PFSK-1 (cell line): ENCODE data around the gene NOLC1.

ENCODE experiments used
- POLR2AphosphoS5 ChIP-seq: IDR thresholded peaks from 2 replicates; pipeline ENCODE4 v1.6.1; 2012; ENCODE audit warnings: low read depth, mild to moderate bottlenecking, control low read depth, low read length, moderate library complexity
- SIN3A ChIP-seq: IDR thresholded peaks from 2 replicates; pipeline ENCODE4 v1.6.1; 2012; ENCODE audit warnings: mild to moderate bottlenecking, low read length, moderate library complexity, borderline replicate concordance; ENCODE audit not compliant: insufficient read depth
- TAF1 ChIP-seq: IDR thresholded peaks from 2 replicates; pipeline ENCODE4 v1.6.1; 2012; ENCODE audit warnings: low read length, control low read depth, borderline replicate concordance; ENCODE audit not compliant: insufficient read depth
- TF ChIP-seq, protein P1 (sequence below), 2 experiments: IDR thresholded peaks; 2 replicates each; pipeline versions ENCODE4 v1.6.1 to v1.8.0; 2011 to 2012; ENCODE audit warnings: low read depth in 2 of 2, low read length in 2 of 2, control low read depth in 1 of 2, inconsistent platforms in 1 of 2, mild to moderate bottlenecking in 1 of 2, moderate library complexity in 1 of 2; ENCODE audit not compliant: insufficient read depth in 1 of 2

- peak; percentile 50; the same call in 1 of the 2 replicates for TF ChIP-seq POLR2AphosphoS5
- TF ChIP-seq SIN3A, result no peak
- TF ChIP-seq, protein P1, sequence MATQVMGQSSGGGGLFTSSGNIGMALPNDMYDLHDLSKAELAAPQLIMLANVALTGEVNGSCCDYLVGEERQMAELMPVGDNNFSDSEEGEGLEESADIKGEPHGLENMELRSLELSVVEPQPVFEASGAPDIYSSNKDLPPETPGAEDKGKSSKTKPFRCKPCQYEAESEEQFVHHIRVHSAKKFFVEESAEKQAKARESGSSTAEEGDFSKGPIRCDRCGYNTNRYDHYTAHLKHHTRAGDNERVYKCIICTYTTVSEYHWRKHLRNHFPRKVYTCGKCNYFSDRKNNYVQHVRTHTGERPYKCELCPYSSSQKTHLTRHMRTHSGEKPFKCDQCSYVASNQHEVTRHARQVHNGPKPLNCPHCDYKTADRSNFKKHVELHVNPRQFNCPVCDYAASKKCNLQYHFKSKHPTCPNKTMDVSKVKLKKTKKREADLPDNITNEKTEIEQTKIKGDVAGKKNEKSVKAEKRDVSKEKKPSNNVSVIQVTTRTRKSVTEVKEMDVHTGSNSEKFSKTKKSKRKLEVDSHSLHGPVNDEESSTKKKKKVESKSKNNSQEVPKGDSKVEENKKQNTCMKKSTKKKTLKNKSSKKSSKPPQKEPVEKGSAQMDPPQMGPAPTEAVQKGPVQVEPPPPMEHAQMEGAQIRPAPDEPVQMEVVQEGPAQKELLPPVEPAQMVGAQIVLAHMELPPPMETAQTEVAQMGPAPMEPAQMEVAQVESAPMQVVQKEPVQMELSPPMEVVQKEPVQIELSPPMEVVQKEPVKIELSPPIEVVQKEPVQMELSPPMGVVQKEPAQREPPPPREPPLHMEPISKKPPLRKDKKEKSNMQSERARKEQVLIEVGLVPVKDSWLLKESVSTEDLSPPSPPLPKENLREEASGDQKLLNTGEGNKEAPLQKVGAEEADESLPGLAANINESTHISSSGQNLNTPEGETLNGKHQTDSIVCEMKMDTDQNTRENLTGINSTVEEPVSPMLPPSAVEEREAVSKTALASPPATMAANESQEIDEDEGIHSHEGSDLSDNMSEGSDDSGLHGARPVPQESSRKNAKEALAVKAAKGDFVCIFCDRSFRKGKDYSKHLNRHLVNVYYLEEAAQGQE (IDR thresholded peaks at IDR 0.05; ENCODE audit: insufficient read depth in 1 of 2, low read depth in 2 of 2, low read length in 2 of 2), result no peak
- TF ChIP-seq TAF1, result no peak
Observed at GRCh38 chr10:102117391-102118159, 34.6 kb upstream of the NOLC1 start.
